NT2/D1 (cell line): ENCODE results near the gene OSBPL3.

ENCODE experiments used
- SUZ12 ChIP-seq: IDR thresholded peaks from 2 replicates; pipeline ENCODE4 v1.6.1; 2011; ENCODE audit not compliant: insufficient read length, insufficient read depth; ENCODE audit errors: extremely low read depth
- YY1 ChIP-seq: IDR thresholded peaks from 2 replicates; pipeline ENCODE4 v1.6.1; 2011; ENCODE audit not compliant: insufficient read length, insufficient read depth
- ZNF274 ChIP-seq: IDR thresholded peaks from 2 replicates; pipeline ENCODE4 v1.6.1; 2011; ENCODE audit warnings: mild to moderate bottlenecking, low read depth, low read length

DNA sequence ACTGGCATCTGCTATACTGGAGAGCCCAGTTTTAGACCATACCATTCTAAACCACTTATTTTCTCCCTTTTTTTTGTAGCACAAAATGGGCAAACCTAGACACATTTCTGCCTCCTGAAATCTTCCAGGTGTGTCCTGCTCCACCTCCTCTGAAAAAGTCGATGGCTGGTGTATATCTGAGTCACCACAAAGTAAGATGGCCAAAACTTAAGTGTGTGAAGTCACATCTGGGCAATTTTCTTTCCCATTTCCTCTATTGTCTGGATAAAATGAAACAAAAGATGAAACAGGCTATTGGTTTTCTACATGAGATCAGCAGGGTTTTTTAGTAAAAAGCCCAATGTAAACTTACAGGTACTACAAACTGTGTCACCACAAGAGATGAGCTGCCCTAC is 65.5 kb downstream of the OSBPL3 start:
- TF ChIP-seq YY1 (no peak), ZNF274 (no peak), SUZ12 (no peak)
